ENCODE results near the gene NEO1. TPM values are rescaled to one million over a fixed set of nuclear protein-coding genes. Genes with fewer than 3 reads are reported as not detected.

The NEO1 gene
- total and polyA plus RNA-seq, 9 donors, result 19.6 to 49.7 (median 37.1) TPM

- Histone ChIP-seq H3K9me3 (replicated peaks; ENCODE audit: control insufficient read depth, low read depth, low read length) (no peaks in the 10 kb centered on the region), H3K27me3 (ENCODE audit: control insufficient read depth, insufficient read depth, low read length) (peaks cover 2% of the 10 kb centered on the region), H3K4me3 (ENCODE audit: low read length) (no peak overlapping the region), H3K36me3 (ENCODE audit: control insufficient read depth, insufficient read depth, low read length) (no peaks in the 10 kb centered on the region), H3K4me1 (ENCODE audit: control insufficient read depth, insufficient read depth, low read length) (no peaks in the 10 kb centered on the region), H3K27ac (ENCODE audit: low read length) (no peak overlapping the region)
- whole genome bisulfite sequencing (ENCODE audit: insufficient coverage), result no CpG with 5 or more reads among the region's 1 CpG
- no peak for DNase-seq
Measured at GRCh38 chr15:73017987-73018386, 34.3 kb upstream of the NEO1 start.

- H3K9me3 ChIP-seq (replicated peaks; ENCODE audit: control insufficient read depth, low read depth, low read length), result no peaks in the 10 kb centered on the region
- H3K4me3 ChIP-seq (ENCODE audit: low read length), result no peak overlapping the region
- H3K27me3 ChIP-seq (ENCODE audit: control insufficient read depth, insufficient read depth, low read length), result no peaks in the 10 kb centered on the region
- WGBS (ENCODE audit: insufficient coverage), result no CpG with 5 or more reads among the region's 3 CpGs
- H3K27ac ChIP-seq (ENCODE audit: low read length), result no peak overlapping the region
- H3K36me3 ChIP-seq (ENCODE audit: control insufficient read depth, insufficient read depth, low read length), result no peaks in the 10 kb centered on the region
- no peak for DNase-seq
- no peaks in the 10 kb centered on the region for H3K4me1 ChIP-seq (ENCODE audit: control insufficient read depth, insufficient read depth, low read length)
Measured at GRCh38 chr15:73019154-73019553, 33.1 kb upstream of the NEO1 start.

GRCh38 chr15:73019601-73020146 lies 32.6 kb upstream of the NEO1 start:
- H3K27me3 ChIP-seq (ENCODE audit: control insufficient read depth, insufficient read depth, low read length), result no peaks in the 10 kb centered on the region
- no peak overlapping the region for H3K4me3 ChIP-seq (ENCODE audit: low read length)
- H3K27ac ChIP-seq (ENCODE audit: low read length), result no peak overlapping the region
- 100% methylated on average over 2 of the region's 2 CpGs for WGBS (ENCODE audit: insufficient coverage)
- DNase-seq, result no peak
- H3K4me1 ChIP-seq (ENCODE audit: control insufficient read depth, insufficient read depth, low read length), result no peaks in the 10 kb centered on the region
- H3K9me3 ChIP-seq (replicated peaks; ENCODE audit: control insufficient read depth, low read depth, low read length), result no peaks in the 10 kb centered on the region
- no peaks in the 10 kb centered on the region for H3K36me3 ChIP-seq (ENCODE audit: control insufficient read depth, insufficient read depth, low read length)

- WGBS (ENCODE audit: insufficient coverage), result 20% methylated on average over 2 of the region's 8 CpGs
- H3K4me3 ChIP-seq (ENCODE audit: low read length), result no peak overlapping the region
- no peaks in the 10 kb centered on the region for H3K9me3 ChIP-seq (replicated peaks; ENCODE audit: control insufficient read depth, low read depth, low read length)
- DNase-seq, result no peak
- H3K27ac ChIP-seq (ENCODE audit: low read length), result no peak overlapping the region
- no peaks in the 10 kb centered on the region for H3K27me3 ChIP-seq (ENCODE audit: control insufficient read depth, insufficient read depth, low read length)
- H3K4me1 ChIP-seq (ENCODE audit: control insufficient read depth, insufficient read depth, low read length), result no peaks in the 10 kb centered on the region
- H3K36me3 ChIP-seq (ENCODE audit: control insufficient read depth, insufficient read depth, low read length), result no peaks in the 10 kb centered on the region
Measured at GRCh38 chr15:73021139-73021621, 31.1 kb upstream of the NEO1 start.

GRCh38 chr15:73022161-73022560 lies 30.1 kb upstream of the NEO1 start:
- peaks cover 3% of the 10 kb centered on the region for H3K27me3 ChIP-seq (ENCODE audit: control insufficient read depth, insufficient read depth, low read length)
- no peaks in the 10 kb centered on the region for H3K36me3 ChIP-seq (ENCODE audit: control insufficient read depth, insufficient read depth, low read length)
- no peaks in the 10 kb centered on the region for H3K9me3 ChIP-seq (replicated peaks; ENCODE audit: control insufficient read depth, low read depth, low read length)
- no peak overlapping the region for H3K27ac ChIP-seq (ENCODE audit: low read length)
- no peak for DNase-seq
- no peak overlapping the region for H3K4me3 ChIP-seq (ENCODE audit: low read length)
- WGBS (ENCODE audit: insufficient coverage), result 44% methylated on average over 4 of the region's 5 CpGs
- H3K4me1 ChIP-seq (ENCODE audit: control insufficient read depth, insufficient read depth, low read length), result no peaks in the 10 kb centered on the region

- H3K4me3 ChIP-seq (ENCODE audit: low read length), result no peak overlapping the region
- WGBS (ENCODE audit: insufficient coverage), result 70% methylated on average over 3 of the region's 3 CpGs
- no peaks in the 10 kb centered on the region for H3K4me1 ChIP-seq (ENCODE audit: control insufficient read depth, insufficient read depth, low read length)
- no peaks in the 10 kb centered on the region for H3K36me3 ChIP-seq (ENCODE audit: control insufficient read depth, insufficient read depth, low read length)
- no peak for DNase-seq
- no peak overlapping the region for H3K27ac ChIP-seq (ENCODE audit: low read length)
- H3K9me3 ChIP-seq (replicated peaks; ENCODE audit: control insufficient read depth, low read depth, low read length), result no peaks in the 10 kb centered on the region
- H3K27me3 ChIP-seq (ENCODE audit: control insufficient read depth, insufficient read depth, low read length), result peaks cover 3% of the 10 kb centered on the region
Measured at GRCh38 chr15:73023071-73023470, 29.2 kb upstream of the NEO1 start.

- no peak for DNase-seq
- no peaks in the 10 kb centered on the region for H3K9me3 ChIP-seq (replicated peaks; ENCODE audit: control insufficient read depth, low read depth, low read length)
- no peak overlapping the region for H3K4me3 ChIP-seq (ENCODE audit: low read length)
- H3K27ac ChIP-seq (ENCODE audit: low read length), result no peak overlapping the region
- peaks cover 3% of the 10 kb centered on the region for H3K27me3 ChIP-seq (ENCODE audit: control insufficient read depth, insufficient read depth, low read length)
- H3K4me1 ChIP-seq (ENCODE audit: control insufficient read depth, insufficient read depth, low read length), result no peaks in the 10 kb centered on the region
- H3K36me3 ChIP-seq (ENCODE audit: control insufficient read depth, insufficient read depth, low read length), result no peaks in the 10 kb centered on the region
- 87% methylated on average over 4 of the region's 4 CpGs for WGBS (ENCODE audit: insufficient coverage)
Measured at GRCh38 chr15:73024168-73024567, 28.1 kb upstream of the NEO1 start.

GRCh38 chr15:73026511-73027054 lies 25.7 kb upstream of the NEO1 start:
- Histone ChIP-seq H3K9me3 (replicated peaks; ENCODE audit: control insufficient read depth, low read depth, low read length) (no peaks in the 10 kb centered on the region), H3K4me1 (ENCODE audit: control insufficient read depth, insufficient read depth, low read length) (no peaks in the 10 kb centered on the region), H3K36me3 (ENCODE audit: control insufficient read depth, insufficient read depth, low read length) (no peaks in the 10 kb centered on the region), H3K4me3 (ENCODE audit: low read length) (no peak overlapping the region), H3K27me3 (ENCODE audit: control insufficient read depth, insufficient read depth, low read length) (peaks cover 5% of the 10 kb centered on the region), H3K27ac (ENCODE audit: low read length) (no peak overlapping the region)
- 36% methylated on average over 3 of the region's 4 CpGs for WGBS (ENCODE audit: insufficient coverage)
- no peak for DNase-seq

- peaks cover 5% of the 10 kb centered on the region for H3K27me3 ChIP-seq (ENCODE audit: control insufficient read depth, insufficient read depth, low read length)
- WGBS (ENCODE audit: insufficient coverage), result 61% methylated on average over 3 of the region's 6 CpGs
- H3K4me1 ChIP-seq (ENCODE audit: control insufficient read depth, insufficient read depth, low read length), result no peaks in the 10 kb centered on the region
- H3K9me3 ChIP-seq (replicated peaks; ENCODE audit: control insufficient read depth, low read depth, low read length), result no peaks in the 10 kb centered on the region
- no peak for DNase-seq
- no peaks in the 10 kb centered on the region for H3K36me3 ChIP-seq (ENCODE audit: control insufficient read depth, insufficient read depth, low read length)
- no peak overlapping the region for H3K27ac ChIP-seq (ENCODE audit: low read length)
- H3K4me3 ChIP-seq (ENCODE audit: low read length), result no peak overlapping the region
Measured at GRCh38 chr15:73028031-73028430, 24.2 kb upstream of the NEO1 start.

GRCh38 chr15:73028831-73029451 lies 23.3 kb upstream of the NEO1 start:
- H3K27ac ChIP-seq (ENCODE audit: low read length), result no peak overlapping the region
- no peaks in the 10 kb centered on the region for H3K4me1 ChIP-seq (ENCODE audit: control insufficient read depth, insufficient read depth, low read length)
- H3K27me3 ChIP-seq (ENCODE audit: control insufficient read depth, insufficient read depth, low read length), result peaks cover 7% of the 10 kb centered on the region
- H3K36me3 ChIP-seq (ENCODE audit: control insufficient read depth, insufficient read depth, low read length), result no peaks in the 10 kb centered on the region
- WGBS (ENCODE audit: insufficient coverage), result no CpG with 5 or more reads among the region's 7 CpGs
- no peaks in the 10 kb centered on the region for H3K9me3 ChIP-seq (replicated peaks; ENCODE audit: control insufficient read depth, low read depth, low read length)
- H3K4me3 ChIP-seq (ENCODE audit: low read length), result no peak overlapping the region
- DNase-seq, result peak; percentile 69

All from muscle of leg (tissue), 11 donors.